CD4-positive, alpha-beta T cell treated with Interleukin-4 for 4 hours (primary cell): ENCODE data around the gene LCN10.
"Not testable (repeated sequence)": the region's sequence is repeated elsewhere in the genome, so short reads cannot be mapped to it uniquely, and the experiment has no call there.

Source experiments
- DNase-seq: peaks from one replicate; pipeline ENCODE4 v3.0.0-alpha.2; 2020

Gene LCN10

GRCh38 chr9:136718345-136719194 lies 24.2 kb downstream of the LCN10 start:
- DNase-seq = no peak

GRCh38 chr9:136717399-136717798 lies 25.3 kb downstream of the LCN10 start:
- no peak for DNase-seq

GRCh38 chr9:136714893-136715274 lies 27.9 kb downstream of the LCN10 start:
- no peak for DNase-seq

- DNase-seq = no peak
Measured at GRCh38 chr9:136714096-136714892, 28.4 kb downstream of the LCN10 start.

GRCh38 chr9:136713550-136713949 lies 29.2 kb downstream of the LCN10 start:
- DNase-seq = no peak

GRCh38 chr9:136712690-136713544 lies 29.8 kb downstream of the LCN10 start:
- no peak for DNase-seq

- DNase-seq = no peak
Measured at GRCh38 chr9:136711751-136712689, 30.7 kb downstream of the LCN10 start, which contains the start of gene DIPK1B. TSS of gene DIPK1B (plus strand) at chr9:136712572. CDS start at chr9:136712666, 94 bp downstream.

- not testable (repeated sequence) for DNase-seq
Measured at GRCh38 chr9:136711219-136711648, 31.5 kb downstream of the LCN10 start.

- DNase-seq = no peak
Measured at GRCh38 chr9:136710543-136710942, 32.2 kb downstream of the LCN10 start.

- DNase-seq = no peak
Measured at GRCh38 chr9:136709454-136710109, 33.2 kb downstream of the LCN10 start.

- no peak for DNase-seq
Measured at GRCh38 chr9:136707849-136708517, 34.8 kb downstream of the LCN10 start.

- no peak for DNase-seq
Measured at GRCh38 chr9:136707011-136707410, 35.7 kb downstream of the LCN10 start.

- no peak for DNase-seq
Measured at GRCh38 chr9:136705564-136705963, 37.2 kb downstream of the LCN10 start.

GRCh38 chr9:136704741-136705140 lies 38.0 kb downstream of the LCN10 start:
- not testable (repeated sequence) for DNase-seq

- DNase-seq = no peak
Measured at GRCh38 chr9:136703276-136703860, 39.4 kb downstream of the LCN10 start.

GRCh38 chr9:136701668-136702053 lies 41.1 kb downstream of the LCN10 start:
- no peak for DNase-seq

- peak; percentile 40 for DNase-seq
Measured at GRCh38 chr9:136700959-136701667, 41.6 kb downstream of the LCN10 start.

- DNase-seq = no peak
Measured at GRCh38 chr9:136700304-136700703, 42.4 kb downstream of the LCN10 start.

- no peak for DNase-seq
Measured at GRCh38 chr9:136698635-136699246, 44.0 kb downstream of the LCN10 start.
